SKM-1 (cell line): ENCODE measurements around the gene SEMA4B.
"Not testable (repeated sequence)": the region's sequence is repeated elsewhere in the genome, so short reads cannot be mapped to it uniquely, and the experiment has no call there.

Experiments used
- DNase-seq: peaks from one replicate; lab custom pipeline; 2025; ENCODE audit not compliant: unreplicated experiment; lab: John Stamatoyannopoulos, UW

The SEMA4B gene

DNA sequence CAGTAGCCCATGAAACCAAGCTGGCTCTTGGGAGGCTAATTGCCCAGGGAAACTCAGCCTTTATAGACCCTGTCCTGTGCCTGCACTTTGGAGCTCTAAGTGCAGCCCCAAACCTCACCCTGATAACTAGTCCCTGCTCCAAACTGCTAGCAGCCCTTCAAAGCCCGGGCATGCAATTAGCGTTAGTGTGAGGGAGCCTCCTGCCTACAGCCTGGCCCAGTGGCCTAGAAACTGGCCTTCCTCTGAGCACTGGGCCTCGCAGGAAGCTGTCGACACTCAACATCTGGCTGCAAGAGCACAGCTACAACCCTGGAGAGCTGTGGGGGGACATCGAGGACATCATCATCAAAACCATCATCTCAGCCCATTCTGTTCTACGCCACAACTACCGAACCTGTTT, 56.6 kb downstream of the SEMA4B start:
- no peak for DNase-seq

DNA sequence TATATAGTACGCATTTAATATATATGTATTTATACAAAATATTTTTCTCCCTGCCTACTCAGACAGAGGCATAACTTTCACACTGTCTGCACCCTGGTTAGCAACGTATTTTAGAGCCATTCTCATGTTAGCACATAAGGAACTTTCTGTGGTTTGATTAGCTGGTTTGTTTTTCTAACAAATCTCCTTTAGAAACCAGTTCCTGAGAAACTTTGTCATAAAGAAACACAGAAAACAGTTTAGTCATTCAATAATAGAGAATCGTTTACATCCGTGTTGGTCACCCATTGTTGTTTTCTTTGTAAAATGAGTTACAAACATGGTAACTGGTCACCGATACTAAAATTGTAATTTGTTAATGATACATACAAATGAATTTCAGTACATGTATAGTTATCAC, 58.4 kb downstream of the SEMA4B start:
- DNase-seq = no peak

DNA sequence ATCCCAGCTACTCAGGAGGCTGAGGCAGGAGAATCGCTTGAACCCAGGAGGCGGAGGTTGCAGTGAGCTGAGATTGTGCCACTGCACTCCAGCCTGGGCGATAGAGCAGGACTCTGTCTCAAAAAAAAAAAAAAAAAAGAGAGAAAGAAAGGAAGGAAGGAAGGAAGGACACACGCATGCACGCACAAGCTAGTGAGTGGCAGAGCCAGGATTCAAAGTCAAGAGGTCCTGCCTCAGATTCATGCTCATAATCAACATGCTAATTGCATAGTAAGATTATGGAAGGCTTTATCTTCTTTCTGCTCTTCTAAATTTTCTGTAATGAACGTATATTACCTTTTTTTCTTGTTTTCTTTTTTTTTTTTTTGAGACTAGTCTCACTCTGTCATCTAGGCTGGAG, 59.6 kb downstream of the SEMA4B start:
- not testable (repeated sequence) for DNase-seq

DNA sequence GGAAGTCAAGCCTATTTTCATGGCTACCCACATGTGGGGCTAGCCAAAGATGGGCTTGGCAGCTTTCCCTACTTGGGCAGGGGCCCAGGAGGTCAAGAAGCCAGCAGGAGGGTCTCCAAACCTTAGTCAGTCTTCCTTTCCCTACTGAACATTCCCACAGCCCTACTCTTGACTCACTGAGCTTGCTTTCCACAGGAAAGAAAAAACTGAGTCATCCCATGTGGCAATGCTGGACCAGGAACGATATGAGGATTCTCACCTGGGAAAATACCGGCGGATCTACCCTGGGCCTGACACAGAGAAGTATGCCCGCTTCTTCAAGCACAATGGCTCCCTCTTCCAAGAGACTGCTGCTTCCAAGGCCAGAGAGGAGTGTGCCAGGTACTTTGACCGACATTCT, 60.7 kb downstream of the SEMA4B start:
- no peak for DNase-seq

DNA sequence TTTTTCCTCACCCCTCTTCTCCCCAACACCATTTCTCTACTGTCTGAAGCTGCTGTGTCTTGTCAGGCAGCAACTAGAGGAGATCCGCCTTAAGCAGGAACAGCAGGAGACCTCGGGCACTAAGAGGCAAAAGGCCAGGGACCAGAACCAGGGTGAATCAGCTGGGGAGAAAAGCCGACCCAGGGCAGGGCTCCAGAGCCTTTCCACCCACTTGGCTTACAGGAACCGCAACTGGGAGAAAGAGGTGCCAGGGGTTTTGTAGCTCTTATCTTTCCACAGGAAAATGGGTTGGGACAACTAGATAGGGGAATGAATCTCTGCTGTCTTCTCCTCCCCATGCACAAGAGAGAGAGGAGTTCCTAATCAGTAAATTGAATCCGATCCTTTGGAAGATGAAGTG, 61.3 kb downstream of the SEMA4B start:
- DNase-seq = no peak

DNA sequence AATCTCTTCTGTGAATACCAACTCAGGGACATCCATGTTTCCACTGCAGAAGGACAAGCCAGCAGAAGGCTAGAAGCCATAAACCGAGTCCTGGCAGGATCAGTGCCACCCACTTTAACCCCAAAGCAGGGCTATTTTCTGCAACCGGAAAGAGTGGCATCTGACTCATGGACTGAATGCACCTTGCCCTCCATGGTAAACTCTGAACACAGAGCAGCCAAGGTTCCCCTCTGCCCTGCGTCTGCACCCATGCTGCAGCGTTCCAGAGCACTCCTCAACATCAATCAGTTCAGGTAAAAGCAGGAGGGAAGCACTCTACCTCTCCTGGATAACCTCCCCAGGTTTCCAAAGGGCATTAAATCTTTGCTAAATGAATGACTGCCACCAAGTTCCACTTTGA, 63.5 kb downstream of the SEMA4B start:
- DNase-seq = no peak

DNA sequence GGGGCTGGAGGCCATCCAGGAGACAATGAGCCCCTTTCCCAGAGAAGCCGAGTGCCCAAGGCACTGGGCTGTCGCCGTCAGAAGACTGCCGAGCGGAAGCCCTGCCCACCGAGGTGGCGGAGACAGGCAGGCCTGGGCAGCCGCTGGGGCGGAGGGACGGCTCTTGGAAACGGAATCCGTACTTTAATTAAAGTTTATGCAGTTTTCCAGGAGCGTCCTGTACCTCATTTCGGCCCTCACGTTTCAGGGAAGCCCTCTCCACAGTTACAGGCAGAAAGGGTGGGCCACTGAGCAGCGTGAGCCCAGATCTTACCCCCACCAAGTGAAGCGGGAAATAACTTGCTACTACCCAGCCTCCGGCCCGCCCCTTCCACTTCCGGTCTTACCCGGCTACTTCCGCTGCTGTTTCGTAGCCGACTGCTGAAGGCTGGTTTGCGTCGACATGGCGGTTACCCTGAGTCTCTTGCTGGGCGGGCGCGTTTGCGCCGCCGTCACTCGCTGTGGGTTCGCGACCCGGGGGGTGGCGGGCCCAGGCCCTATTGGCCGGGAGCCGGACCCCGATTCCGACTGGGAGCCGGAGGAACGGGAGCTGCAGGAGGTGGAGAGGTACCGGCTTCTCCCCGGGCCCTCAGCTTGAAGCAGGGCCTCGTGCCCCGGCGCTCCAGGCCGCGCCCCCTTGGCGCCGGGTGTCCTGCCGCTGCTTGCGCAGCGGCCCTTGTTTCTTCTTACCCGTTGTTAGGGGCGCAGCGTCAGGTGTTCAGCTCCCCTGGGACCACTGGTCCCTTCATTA, 64.3 kb downstream of the SEMA4B start, which contains the start of gene NGRN:
Gene NGRN, plus strand, starts transcription at position 402 of the 790 bp plus-strand sequence. Its CDS starts 41 bp downstream, at position 443.
- DNase-seq = peak; percentile 75

DNA sequence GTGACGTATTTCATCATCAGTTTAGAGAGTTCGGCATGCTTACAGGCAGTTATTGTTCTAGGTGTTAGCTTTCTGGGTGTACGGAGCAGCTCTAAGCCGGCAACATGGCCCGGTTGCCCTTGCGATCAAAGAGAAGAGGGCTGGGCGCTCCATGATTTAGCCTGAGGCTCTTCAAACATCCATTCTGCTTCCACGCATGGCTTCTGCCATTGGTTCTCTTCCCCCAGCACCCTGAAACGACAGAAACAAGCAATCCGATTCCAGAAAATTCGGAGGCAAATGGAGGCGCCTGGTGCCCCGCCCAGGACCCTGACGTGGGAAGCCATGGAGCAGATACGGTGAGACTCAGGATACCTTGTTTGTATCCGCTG, 64.9 kb downstream of the SEMA4B start:
- DNase-seq = no peak

DNA sequence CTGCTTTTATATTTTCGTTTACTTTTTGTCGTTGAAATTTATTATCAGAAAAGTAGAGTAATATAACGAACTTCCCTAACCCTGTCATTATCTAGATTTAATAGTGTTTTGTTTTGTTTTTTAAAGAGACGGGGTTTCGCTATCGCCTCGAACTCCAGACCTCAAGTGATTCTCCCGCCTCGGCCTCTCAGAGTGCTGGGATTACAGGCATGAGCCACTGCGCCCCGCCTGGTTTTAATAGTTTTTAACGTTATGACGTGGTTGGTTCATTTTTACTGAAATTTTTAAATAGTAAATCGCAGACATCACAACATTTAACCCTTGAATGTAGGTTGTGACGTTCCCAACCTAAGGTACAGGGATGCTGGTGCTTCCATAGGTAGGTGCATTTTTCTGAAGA, 65.4 kb downstream of the SEMA4B start:
- DNase-seq = no peak

DNA sequence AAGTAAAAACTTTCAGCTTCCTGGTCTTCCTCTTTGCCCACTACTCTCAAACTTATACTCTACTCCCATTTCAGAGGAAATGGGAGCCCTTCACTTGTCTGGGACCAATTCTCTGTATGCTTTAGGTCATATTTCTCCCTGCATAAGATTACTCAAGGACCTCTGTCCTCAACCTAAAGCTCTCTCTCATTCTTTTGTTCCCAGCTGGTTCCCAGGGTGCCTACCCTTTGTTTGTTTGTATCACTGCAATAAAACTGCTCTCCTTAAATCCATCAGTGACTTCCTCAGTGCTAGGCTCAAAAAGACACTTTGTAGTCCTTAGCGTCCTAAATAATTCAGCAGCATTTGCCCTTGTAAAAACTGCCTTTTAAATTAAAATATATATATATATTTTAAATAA, 67.3 kb downstream of the SEMA4B start:
- no peak for DNase-seq

DNA sequence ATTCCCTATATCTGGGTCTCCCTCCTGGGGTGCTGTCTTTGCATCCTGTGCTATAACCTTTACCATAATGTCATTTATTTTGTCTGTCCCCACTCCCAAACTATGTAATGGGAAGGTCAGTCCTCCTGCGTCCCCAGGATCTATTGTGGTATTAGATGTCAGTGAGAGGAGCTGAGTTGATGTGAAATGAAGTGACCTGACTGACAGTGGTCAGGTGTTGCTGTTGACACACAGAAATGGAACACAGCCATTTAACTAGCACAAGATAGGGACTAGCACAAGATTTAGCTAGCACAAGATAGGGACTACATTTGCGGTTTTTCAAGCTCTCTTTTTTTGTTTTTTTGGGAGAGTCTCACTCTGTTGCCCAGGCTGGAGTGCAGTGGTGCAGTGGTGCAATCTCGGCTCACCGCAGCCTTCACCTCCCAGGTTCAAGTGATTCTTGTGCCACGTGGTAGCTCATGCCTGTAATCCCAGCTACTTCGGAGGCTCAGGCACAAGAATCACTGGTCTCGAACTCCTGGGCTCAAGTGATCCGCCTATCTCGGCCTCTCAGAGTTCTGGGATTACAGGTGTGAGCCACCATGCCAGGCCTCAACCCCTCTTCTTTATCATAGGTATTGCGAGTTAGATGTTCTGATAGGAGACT, 69.5 kb downstream of the SEMA4B start:
- no peak for DNase-seq

DNA sequence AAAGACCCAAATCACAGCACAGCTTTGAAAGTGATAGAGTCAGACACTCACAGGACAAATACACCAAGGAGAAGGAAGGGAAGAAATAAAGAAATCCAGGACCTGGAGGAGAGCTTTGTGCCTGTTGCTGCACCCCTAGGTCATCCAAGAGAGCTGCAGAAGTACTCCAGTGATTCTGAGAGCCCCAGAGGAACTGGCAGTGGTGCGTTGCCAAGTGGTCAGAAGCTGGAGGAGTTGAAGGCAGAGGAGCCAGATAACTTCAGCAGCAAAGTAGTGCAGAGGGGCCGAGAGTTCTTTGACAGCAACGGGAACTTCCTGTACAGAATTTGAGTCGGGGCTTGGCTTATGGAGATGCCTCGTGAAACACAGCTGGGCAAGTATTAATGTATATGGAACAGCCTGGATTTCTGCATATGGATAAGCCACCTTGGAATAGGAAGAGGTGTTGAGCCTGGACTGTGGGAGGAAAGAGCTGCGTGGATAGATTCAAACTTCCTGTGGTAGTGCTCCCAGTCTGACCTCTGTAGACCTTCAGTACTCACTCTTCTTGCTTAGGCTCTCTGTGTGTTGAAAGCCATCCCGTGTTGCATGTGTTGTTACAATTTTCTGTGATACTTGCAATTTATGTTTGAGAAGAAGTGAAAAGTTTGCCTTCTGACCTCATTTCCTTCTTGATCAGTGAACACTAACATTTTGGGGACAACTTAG, 70.5 kb downstream of the SEMA4B start:
- no peak for DNase-seq

DNA sequence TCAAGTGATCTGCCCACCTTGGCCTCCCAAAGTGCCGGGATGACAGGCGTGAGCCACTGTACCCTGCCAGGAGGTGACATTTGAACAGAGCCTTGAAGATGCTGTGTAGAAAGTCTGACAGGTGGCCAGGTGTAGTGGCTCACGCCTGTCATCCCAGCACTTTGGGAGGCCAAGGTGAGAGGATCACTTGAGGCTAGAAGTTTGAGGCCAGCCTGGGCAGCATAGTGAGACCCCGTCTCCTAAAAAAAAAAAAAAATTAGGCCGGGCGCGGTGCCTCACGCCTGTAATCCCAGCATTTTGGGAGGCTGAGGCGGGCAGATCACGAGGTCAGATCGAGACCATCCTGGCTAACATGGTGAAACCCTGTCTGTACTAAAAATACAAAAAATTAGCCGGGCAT, 77.3 kb downstream of the SEMA4B start:
- not testable (repeated sequence) for DNase-seq
